GM20000 (cell line): ENCODE results near the gene CCDC93.

ENCODE experiments used
- DNase-seq: peaks from one replicate; pipeline ENCODE4 v3.0.0; 2012; ENCODE audit warnings: low spot score
- CTCF ChIP-seq: IDR thresholded peaks from 2 replicates; pipeline ENCODE4 v1.5.1; 2012; ENCODE audit warnings: mild to moderate bottlenecking, control low read depth; ENCODE audit errors: extremely low read depth, missing control alignments

The CCDC93 gene

GRCh38 chr2:117979911-117980701 lies 33.8 kb downstream of the CCDC93 start:
- TF ChIP-seq CTCF, result no peak
- DNase-seq, result no peak

GRCh38 chr2:117977696-117978095 lies 36.2 kb downstream of the CCDC93 start:
- DNase-seq, result no peak
- TF ChIP-seq CTCF, result no peak

- TF ChIP-seq CTCF, result no peak
- DNase-seq, result no peak
These were observed 37.3 kb downstream of the CCDC93 start for GRCh38 chr2:117976581-117976980.

GRCh38 chr2:117973498-117974082 lies 40.3 kb downstream of the CCDC93 start:
- DNase-seq, result no peak
- no peak for TF ChIP-seq CTCF

GRCh38 chr2:117972476-117973123 lies 41.3 kb downstream of the CCDC93 start:
- no peak for TF ChIP-seq CTCF

GRCh38 chr2:117968722-117969121 lies 45.1 kb downstream of the CCDC93 start:
- DNase-seq, result no peak
- no peak for TF ChIP-seq CTCF

More at GRCh38 chr2:117972476-117973123, 41.3 kb downstream of the CCDC93 start:
- no peak for DNase-seq
